Colonic mucosa (tissue), 4 donors: ENCODE results near the gene DNAH7. TPM values are rescaled to one million over a fixed set of nuclear protein-coding genes. Genes with fewer than 3 reads are reported as not detected.

Source experiments
- DNase-seq: peaks from one replicate; pipeline ENCODE4 v3.0.0-alpha.2; 2020
- H3K27ac ChIP-seq: fragments of 200-600 bp; one replicate; pipeline ENCODE4 v1.8.0; 2021
- H3K27me3 ChIP-seq: fragments of 200-600 bp; one replicate; pipeline ENCODE4 v1.8.0; 2021
- H3K36me3 ChIP-seq: fragments of 200-600 bp; one replicate; pipeline ENCODE4 v1.8.0; 2021
- H3K4me1 ChIP-seq: fragments of 200-600 bp; one replicate; pipeline ENCODE4 v1.8.0; 2021; ENCODE audit warnings: mild to moderate bottlenecking
- H3K4me3 ChIP-seq: fragments of 200-600 bp; one replicate; pipeline ENCODE4 v1.8.0; 2021
- H3K9ac ChIP-seq, 2 donors: one replicate each; pipeline ENCODE4 v1.7.0; 2013; ENCODE audit warnings: control low read depth in 2 of 2, low read depth in 2 of 2, low read length in 2 of 2
- H3K9me3 ChIP-seq: fragments of 200-600 bp; one replicate; pipeline ENCODE4 v1.8.0; 2021
- CTCF ChIP-seq: fragments of 200-600 bp; IDR thresholded peaks from one replicate; pipeline ENCODE4 v1.8.0; 2022; ENCODE audit warnings: antibody characterized with exemption, mild to moderate bottlenecking
- intact Hi-C: fragments of 100-400 bp; cut with DNase I; formaldehyde crosslinking; loops from one replicate; pipeline ENCODE4 v1.14.1; 2022
- total RNA-seq, 2 donors: library from RNA; stranded (reverse); fragmentation: NEBNext Ultra II Directional in 1 of 2; extraction: Animal tissue kit (Norgen Biotek cat#: 25700) in 1 of 2; gene quantifications; one replicate each; pipeline ENCODE4 v1.2.1, GENCODE V29; 2021
- donor health status: healthy.
- donor health status: DM: no; HTN: no; CAD: no.
- donor health status: DM: no; HTN: no; CAD: no.

The DNAH7 gene
- total RNA-seq, 2 donors from 2014 or later: 0.91 to 2.0 TPM

GRCh38 chr2:195830968-195831950, 237.4 kb downstream of the DNAH7 start:
- no peaks in the 10 kb centered on the region for H3K27me3 ChIP-seq
- DNase-seq: no peak
- intact Hi-C loops: no loop called here
- no peak overlapping the region for H3K9ac ChIP-seq
- no peaks in the 10 kb centered on the region for H3K9me3 ChIP-seq
- H3K36me3 ChIP-seq: no peaks in the 10 kb centered on the region
- H3K4me3 ChIP-seq: no peak overlapping the region
- no peaks in the 10 kb centered on the region for H3K4me1 ChIP-seq
- TF ChIP-seq CTCF: no peak
- H3K27ac ChIP-seq: no peak overlapping the region

GRCh38 chr2:195824478-195824877, 244.2 kb downstream of the DNAH7 start:
- H3K9ac ChIP-seq: no peak overlapping the region
- H3K4me1 ChIP-seq: no peaks in the 10 kb centered on the region
- no peak overlapping the region for H3K27ac ChIP-seq
- TF ChIP-seq CTCF: no peak
- no peaks in the 10 kb centered on the region for H3K36me3 ChIP-seq
- H3K9me3 ChIP-seq: no peaks in the 10 kb centered on the region
- H3K4me3 ChIP-seq: no peak overlapping the region
- intact Hi-C loops: no loop called here
- H3K27me3 ChIP-seq: no peaks in the 10 kb centered on the region
- no peak for DNase-seq

GRCh38 chr2:195823206-195823605, 245.4 kb downstream of the DNAH7 start:
- no peaks in the 10 kb centered on the region for H3K36me3 ChIP-seq
- no peak for TF ChIP-seq CTCF
- H3K4me1 ChIP-seq: no peaks in the 10 kb centered on the region
- intact Hi-C loops: no loop called here
- H3K27me3 ChIP-seq: no peaks in the 10 kb centered on the region
- DNase-seq: no peak
- no peak overlapping the region for H3K4me3 ChIP-seq
- H3K27ac ChIP-seq: no peak overlapping the region
- no peak overlapping the region for H3K9ac ChIP-seq
- H3K9me3 ChIP-seq: no peaks in the 10 kb centered on the region

GRCh38 chr2:195821566-195821932, 247.1 kb downstream of the DNAH7 start:
- no peaks in the 10 kb centered on the region for H3K4me1 ChIP-seq
- no peak for TF ChIP-seq CTCF
- H3K27me3 ChIP-seq: no peaks in the 10 kb centered on the region
- no peak overlapping the region for H3K27ac ChIP-seq
- H3K4me3 ChIP-seq: no peak overlapping the region
- H3K9me3 ChIP-seq: no peaks in the 10 kb centered on the region
- no peak for DNase-seq
- intact Hi-C loops: no loop called here
- H3K9ac ChIP-seq: no peak overlapping the region
- no peaks in the 10 kb centered on the region for H3K36me3 ChIP-seq

GRCh38 chr2:195820867-195821565, 247.6 kb downstream of the DNAH7 start:
- H3K9me3 ChIP-seq: no peaks in the 10 kb centered on the region
- H3K36me3 ChIP-seq: no peaks in the 10 kb centered on the region
- no peak for TF ChIP-seq CTCF
- intact Hi-C loops: no loop called here
- no peak overlapping the region for H3K27ac ChIP-seq
- H3K9ac ChIP-seq: no peak overlapping the region
- no peaks in the 10 kb centered on the region for H3K4me1 ChIP-seq
- DNase-seq: no peak
- no peaks in the 10 kb centered on the region for H3K27me3 ChIP-seq
- H3K4me3 ChIP-seq: no peak overlapping the region
